ENCODE data around the gene LHPP. TPM values are rescaled to one million over a fixed set of nuclear protein-coding genes. Genes with fewer than 3 reads are reported as not detected.

Gene LHPP
- total and polyA plus RNA-seq, 2 donors (not counting 1 experiment from before 2014, with no cell fraction given): 10.2 to 15.6 TPM

- Histone ChIP-seq H3K4me1 (ENCODE audit: control insufficient read depth, extremely low read depth, insufficient read depth, low read length) (no peaks in the 10 kb centered on the region), H4K20me1 (ENCODE audit: control insufficient read depth, extremely low read depth, insufficient read depth, low read length) (no peaks in the 10 kb centered on the region), H3K27ac (ENCODE audit: insufficient read depth, low read length) (no peak overlapping the region), H3K79me2 (ENCODE audit: control insufficient read depth, insufficient read depth, low read length) (no peaks in the 10 kb centered on the region), H2AFZ (ENCODE audit: low read length) (no peak overlapping the region), H3K4me2 (ENCODE audit: extremely low read depth, insufficient read depth, low read length) (no peak overlapping the region), H3K36me3 (ENCODE audit: control insufficient read depth, insufficient read depth, low read length) (no peaks in the 10 kb centered on the region), H3K27me3 (ENCODE audit: control insufficient read depth, insufficient read depth, low read length) (no peaks in the 10 kb centered on the region), H3K9me3 (ENCODE audit: control insufficient read depth, insufficient read depth, low read depth, low read length) (no peaks in the 10 kb centered on the region), H3K9ac (ENCODE audit: insufficient read depth, low read length) (no peak overlapping the region), H3K4me3 (replicated peaks in 1 of 4; ENCODE audit: control extremely low read depth in 1 of 4, insufficient read depth in 1 of 4, low read depth in 3 of 4, low read length in 4 of 4) (no peak overlapping the region)
- TF ChIP-seq, protein P1, sequence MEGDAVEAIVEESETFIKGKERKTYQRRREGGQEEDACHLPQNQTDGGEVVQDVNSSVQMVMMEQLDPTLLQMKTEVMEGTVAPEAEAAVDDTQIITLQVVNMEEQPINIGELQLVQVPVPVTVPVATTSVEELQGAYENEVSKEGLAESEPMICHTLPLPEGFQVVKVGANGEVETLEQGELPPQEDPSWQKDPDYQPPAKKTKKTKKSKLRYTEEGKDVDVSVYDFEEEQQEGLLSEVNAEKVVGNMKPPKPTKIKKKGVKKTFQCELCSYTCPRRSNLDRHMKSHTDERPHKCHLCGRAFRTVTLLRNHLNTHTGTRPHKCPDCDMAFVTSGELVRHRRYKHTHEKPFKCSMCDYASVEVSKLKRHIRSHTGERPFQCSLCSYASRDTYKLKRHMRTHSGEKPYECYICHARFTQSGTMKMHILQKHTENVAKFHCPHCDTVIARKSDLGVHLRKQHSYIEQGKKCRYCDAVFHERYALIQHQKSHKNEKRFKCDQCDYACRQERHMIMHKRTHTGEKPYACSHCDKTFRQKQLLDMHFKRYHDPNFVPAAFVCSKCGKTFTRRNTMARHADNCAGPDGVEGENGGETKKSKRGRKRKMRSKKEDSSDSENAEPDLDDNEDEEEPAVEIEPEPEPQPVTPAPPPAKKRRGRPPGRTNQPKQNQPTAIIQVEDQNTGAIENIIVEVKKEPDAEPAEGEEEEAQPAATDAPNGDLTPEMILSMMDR (conservative IDR thresholded peaks at IDR 0.05 in 1 of 2, IDR thresholded peaks at IDR 0.05 in 1 of 2; ENCODE audit: low read depth in 1 of 2, low read length in 2 of 2): no peak
- TF ChIP-seq EZH2 (IDR thresholded peaks at IDR 0.05; ENCODE audit: low read length, missing control alignments): no peak
- DNase-seq (ENCODE audit: low read depth in 2 of 2): no peak
Observed at GRCh38 chr10:124498056-124498455, 36.4 kb downstream of the LHPP start.

GRCh38 chr10:124500757-124501156 lies 39.1 kb downstream of the LHPP start:
- no peaks in the 10 kb centered on the region for H3K9me3 ChIP-seq (ENCODE audit: control insufficient read depth, insufficient read depth, low read depth, low read length)
- H3K27ac ChIP-seq (ENCODE audit: insufficient read depth, low read length): no peak overlapping the region
- DNase-seq (ENCODE audit: low read depth in 2 of 2): no peak
- H3K36me3 ChIP-seq (ENCODE audit: control insufficient read depth, insufficient read depth, low read length): no peaks in the 10 kb centered on the region
- H4K20me1 ChIP-seq (ENCODE audit: control insufficient read depth, extremely low read depth, insufficient read depth, low read length): no peaks in the 10 kb centered on the region
- TF ChIP-seq, protein P1 (conservative IDR thresholded peaks at IDR 0.05 in 1 of 2, IDR thresholded peaks at IDR 0.05 in 1 of 2; ENCODE audit: low read depth in 1 of 2, low read length in 2 of 2): no peak
- no peak for TF ChIP-seq EZH2 (IDR thresholded peaks at IDR 0.05; ENCODE audit: low read length, missing control alignments)
- no peaks in the 10 kb centered on the region for H3K79me2 ChIP-seq (ENCODE audit: control insufficient read depth, insufficient read depth, low read length)
- no peak overlapping the region for H3K4me3 ChIP-seq (replicated peaks in 1 of 4; ENCODE audit: control extremely low read depth in 1 of 4, insufficient read depth in 1 of 4, low read depth in 3 of 4, low read length in 4 of 4)
- no peak overlapping the region for H2AFZ ChIP-seq (ENCODE audit: low read length)
- H3K27me3 ChIP-seq (ENCODE audit: control insufficient read depth, insufficient read depth, low read length): no peaks in the 10 kb centered on the region
- no peaks in the 10 kb centered on the region for H3K4me1 ChIP-seq (ENCODE audit: control insufficient read depth, extremely low read depth, insufficient read depth, low read length)
- no peak overlapping the region for H3K4me2 ChIP-seq (ENCODE audit: extremely low read depth, insufficient read depth, low read length)
- no peak overlapping the region for H3K9ac ChIP-seq (ENCODE audit: insufficient read depth, low read length)

DNA sequence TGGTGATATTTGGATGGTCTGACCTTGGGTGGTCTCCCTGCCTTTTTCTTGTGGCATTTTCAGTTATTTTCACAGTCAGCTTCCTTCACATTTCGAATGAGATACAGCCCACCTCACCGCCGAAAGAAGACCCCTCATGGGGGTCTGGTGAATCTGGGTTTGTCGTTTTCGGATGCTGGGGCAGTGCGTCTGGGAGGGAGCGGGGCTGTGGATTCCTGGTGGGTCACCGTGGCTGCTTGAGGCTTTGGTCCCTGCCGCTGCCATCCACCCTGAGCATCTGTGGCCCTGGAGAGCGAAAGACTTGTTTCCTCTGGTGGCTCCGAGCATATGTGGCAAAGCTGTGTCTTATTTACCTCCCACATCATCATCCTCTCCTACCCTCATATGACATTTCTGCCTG lies 43.1 kb downstream of the LHPP start:
- Histone ChIP-seq H3K4me1 (ENCODE audit: control insufficient read depth, extremely low read depth, insufficient read depth, low read length) (no peaks in the 10 kb centered on the region), H4K20me1 (ENCODE audit: control insufficient read depth, extremely low read depth, insufficient read depth, low read length) (no peaks in the 10 kb centered on the region), H2AFZ (ENCODE audit: low read length) (no peak overlapping the region), H3K4me2 (ENCODE audit: extremely low read depth, insufficient read depth, low read length) (no peak overlapping the region), H3K36me3 (ENCODE audit: control insufficient read depth, insufficient read depth, low read length) (no peaks in the 10 kb centered on the region), H3K27me3 (ENCODE audit: control insufficient read depth, insufficient read depth, low read length) (no peaks in the 10 kb centered on the region), H3K79me2 (ENCODE audit: control insufficient read depth, insufficient read depth, low read length) (no peaks in the 10 kb centered on the region), H3K4me3 (replicated peaks in 1 of 4; ENCODE audit: control extremely low read depth in 1 of 4, insufficient read depth in 1 of 4, low read depth in 3 of 4, low read length in 4 of 4) (no peak overlapping the region), H3K9ac (ENCODE audit: insufficient read depth, low read length) (no peak overlapping the region), H3K27ac (ENCODE audit: insufficient read depth, low read length) (no peak overlapping the region), H3K9me3 (ENCODE audit: control insufficient read depth, insufficient read depth, low read depth, low read length) (no peaks in the 10 kb centered on the region)
- DNase-seq (ENCODE audit: low read depth in 2 of 2): no peak
- TF ChIP-seq, protein P1 (conservative IDR thresholded peaks at IDR 0.05 in 1 of 2, IDR thresholded peaks at IDR 0.05 in 1 of 2; ENCODE audit: low read depth in 1 of 2, low read length in 2 of 2): no peak
- no peak for TF ChIP-seq EZH2 (IDR thresholded peaks at IDR 0.05; ENCODE audit: low read length, missing control alignments)
